GM18508 (cell line): ENCODE results near the gene CA5A.

ENCODE experiments used
- ATAC-seq: cut with Tn5 transposase; IDR thresholded peaks from one replicate; pipeline ENCODE4 v1.9.1; 2021; ENCODE audit warnings: moderate number of reproducible peaks; ENCODE audit not compliant: insufficient read depth, unreplicated experiment

The CA5A gene

GRCh38 chr16:87964049-87964659 is 27.8 kb upstream of the CA5A start:
- no peak for ATAC-seq

DNA sequence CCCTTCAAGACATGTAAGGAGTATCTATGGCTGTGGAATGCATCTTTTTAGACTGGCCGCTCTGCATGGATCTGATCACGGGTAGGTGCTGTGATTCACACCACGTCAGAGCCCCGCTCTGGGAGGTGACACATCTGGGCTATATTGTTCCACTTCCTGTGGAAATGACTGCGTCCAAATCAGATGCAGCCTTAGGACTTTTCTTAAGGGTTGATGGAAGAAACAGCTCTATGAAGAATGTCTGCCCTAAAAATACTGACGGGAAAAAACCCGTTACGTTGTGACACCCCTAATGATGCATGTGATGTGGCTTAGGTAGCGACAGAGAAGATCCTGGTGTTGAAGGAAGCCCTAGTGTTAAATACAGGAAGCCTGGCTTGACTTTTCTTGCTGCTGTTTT is 27.1 kb upstream of the CA5A start:
- no peak for ATAC-seq

- no peak for ATAC-seq
Measured at GRCh38 chr16:87961623-87962022, 25.3 kb upstream of the CA5A start.

DNA sequence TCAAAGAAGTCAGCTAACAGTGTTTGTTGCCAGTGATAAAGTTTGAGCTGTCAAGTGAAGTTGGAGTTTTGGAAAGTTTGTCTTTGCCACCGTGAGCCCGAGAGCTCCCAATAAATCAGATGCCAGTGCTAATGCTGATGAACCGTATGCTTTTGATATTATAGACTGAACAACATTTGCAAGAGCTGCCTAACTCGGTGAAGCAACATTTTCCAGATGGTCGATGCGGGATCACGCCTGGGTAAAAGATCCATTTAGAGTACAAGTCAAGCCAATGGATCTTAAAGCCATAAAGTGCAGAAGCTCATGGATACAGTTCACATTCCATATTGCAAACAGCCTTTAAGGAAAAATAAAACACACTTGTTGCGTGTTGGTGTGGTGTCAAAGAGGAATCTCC is 24.5 kb upstream of the CA5A start:
- ATAC-seq, result no peak

- ATAC-seq, result no peak
Measured at GRCh38 chr16:87960296-87960695, 24.0 kb upstream of the CA5A start.

DNA sequence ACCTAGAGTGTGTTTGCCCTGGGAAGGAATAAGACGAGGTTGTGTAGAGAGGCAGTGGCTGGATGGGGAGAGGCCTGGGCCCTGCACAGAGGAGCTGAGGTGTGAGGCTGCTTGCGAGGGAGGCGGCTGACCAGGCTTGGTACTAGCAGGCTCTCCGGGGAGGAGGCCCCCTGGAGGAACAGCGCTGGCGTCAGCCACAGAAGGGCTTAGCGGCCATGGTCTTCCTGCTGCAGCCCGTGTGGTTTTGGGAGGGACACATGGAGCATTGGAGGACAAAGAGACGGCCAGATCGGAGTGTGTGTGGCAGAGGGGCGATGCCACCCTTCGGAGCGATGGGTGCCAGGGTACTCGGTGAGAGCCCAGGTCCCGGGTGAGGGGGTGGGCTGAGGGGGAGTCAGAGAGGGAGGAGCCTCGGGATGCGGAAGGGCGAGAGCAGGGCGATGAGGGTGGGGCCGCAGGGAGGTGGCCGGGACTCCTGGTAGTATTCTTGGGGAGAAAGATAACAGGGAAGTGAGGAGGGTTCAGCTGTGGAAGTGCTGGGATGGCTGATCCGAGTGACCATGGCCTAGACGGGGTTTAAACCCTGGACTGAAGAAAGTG is 23.2 kb upstream of the CA5A start:
- no peak for ATAC-seq

DNA sequence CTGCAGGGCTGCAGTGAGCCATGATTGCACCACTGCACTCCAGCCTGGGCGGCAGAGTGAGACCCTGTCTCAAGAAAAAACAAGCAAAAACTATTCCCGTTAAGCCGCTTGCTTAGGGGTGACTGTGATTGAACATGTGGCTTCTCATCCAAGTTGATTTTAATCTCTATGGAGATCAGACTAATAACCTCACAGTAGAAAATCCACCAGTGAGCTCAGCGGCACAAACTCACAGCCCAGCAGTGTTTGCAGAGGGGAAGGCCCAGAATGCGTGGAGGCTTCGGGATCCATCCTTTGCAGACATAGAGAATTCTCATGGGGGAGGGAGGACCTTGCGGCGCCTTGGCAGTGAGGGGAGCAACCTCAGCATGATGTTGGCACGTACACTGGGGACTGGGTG is 22.3 kb upstream of the CA5A start:
- ATAC-seq, result no peak

GRCh38 chr16:87957296-87958094 is 21.2 kb upstream of the CA5A start:
- ATAC-seq, result no peak

GRCh38 chr16:87956365-87957231 is 20.3 kb upstream of the CA5A start:
- no peak for ATAC-seq

DNA sequence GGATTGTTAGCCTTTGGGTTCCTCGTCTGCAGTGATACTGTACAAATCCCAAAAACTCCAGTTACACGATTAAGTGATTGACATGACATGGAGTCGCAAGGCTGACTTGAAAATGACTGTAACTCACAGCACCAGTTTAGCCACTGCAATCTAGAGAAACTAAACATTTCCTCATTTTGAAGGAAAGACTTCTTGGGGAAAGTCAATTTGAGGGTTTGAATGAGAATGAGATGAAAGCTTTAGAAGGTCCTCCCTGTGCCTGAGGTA is 19.7 kb upstream of the CA5A start:
- ATAC-seq, result no peak

DNA sequence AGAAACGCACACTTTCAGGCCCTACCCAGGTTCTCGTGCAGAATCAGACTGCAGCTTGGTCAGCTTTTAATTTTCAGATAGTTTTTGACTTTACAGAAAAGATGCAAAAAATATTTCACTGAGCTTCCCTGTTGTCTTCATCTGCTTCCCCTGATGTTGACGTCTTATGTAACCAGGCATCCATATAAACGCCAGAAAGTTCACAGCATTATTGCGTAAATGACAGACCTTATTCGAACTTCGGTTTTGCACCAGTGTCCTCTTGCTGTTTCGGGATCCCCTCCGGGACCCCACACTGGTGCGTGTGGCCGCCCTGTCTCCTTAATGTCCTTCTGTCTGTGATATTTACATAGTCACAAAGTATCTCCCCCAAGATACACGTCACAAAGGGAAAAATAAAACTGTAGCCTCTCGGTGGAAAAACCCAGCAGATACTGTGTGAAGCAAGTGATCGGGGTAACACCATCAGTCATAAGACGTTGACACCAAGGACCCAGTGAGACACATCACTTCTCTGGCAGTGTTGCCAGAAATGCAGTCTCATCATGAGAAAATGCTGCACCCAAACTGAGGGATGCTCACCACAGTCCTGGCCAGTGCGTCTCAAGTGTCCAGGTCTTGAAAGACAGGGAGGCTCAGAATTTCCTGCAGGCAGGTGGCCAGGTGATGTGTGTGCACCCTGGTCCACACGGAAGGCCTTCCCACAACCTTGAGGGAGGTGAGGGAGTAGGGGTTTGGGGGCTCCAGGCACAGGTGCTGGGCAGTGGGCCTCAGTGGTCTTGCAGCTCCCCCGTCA is 19.2 kb upstream of the CA5A start:
- ATAC-seq, result no peak

GRCh38 chr16:87954826-87955225 is 18.5 kb upstream of the CA5A start:
- ATAC-seq, result no peak

GRCh38 chr16:87954361-87954760 is 18.0 kb upstream of the CA5A start:
- no peak for ATAC-seq

- ATAC-seq, result no peak
Measured at GRCh38 chr16:87953308-87954215, 17.2 kb upstream of the CA5A start.

DNA sequence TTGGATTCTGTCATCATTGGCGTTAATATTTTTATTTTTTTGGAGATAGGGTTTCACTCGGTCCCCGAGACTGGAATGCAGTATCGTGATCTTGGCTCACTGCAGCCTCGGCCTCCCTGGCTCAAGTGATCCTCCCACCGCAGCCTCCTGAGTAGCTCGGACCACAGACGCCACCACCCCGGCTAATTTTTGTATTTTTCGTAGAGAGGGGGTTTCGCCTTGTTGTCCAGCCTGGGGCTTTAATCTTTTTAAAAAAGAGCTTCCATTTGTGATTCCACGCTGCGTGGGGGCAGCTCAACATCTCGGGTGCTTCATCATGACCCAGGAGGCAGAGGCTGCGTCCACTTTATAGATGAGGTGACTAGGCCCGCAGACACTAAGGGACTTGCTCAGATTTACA is 16.4 kb upstream of the CA5A start:
- ATAC-seq, result no peak

DNA sequence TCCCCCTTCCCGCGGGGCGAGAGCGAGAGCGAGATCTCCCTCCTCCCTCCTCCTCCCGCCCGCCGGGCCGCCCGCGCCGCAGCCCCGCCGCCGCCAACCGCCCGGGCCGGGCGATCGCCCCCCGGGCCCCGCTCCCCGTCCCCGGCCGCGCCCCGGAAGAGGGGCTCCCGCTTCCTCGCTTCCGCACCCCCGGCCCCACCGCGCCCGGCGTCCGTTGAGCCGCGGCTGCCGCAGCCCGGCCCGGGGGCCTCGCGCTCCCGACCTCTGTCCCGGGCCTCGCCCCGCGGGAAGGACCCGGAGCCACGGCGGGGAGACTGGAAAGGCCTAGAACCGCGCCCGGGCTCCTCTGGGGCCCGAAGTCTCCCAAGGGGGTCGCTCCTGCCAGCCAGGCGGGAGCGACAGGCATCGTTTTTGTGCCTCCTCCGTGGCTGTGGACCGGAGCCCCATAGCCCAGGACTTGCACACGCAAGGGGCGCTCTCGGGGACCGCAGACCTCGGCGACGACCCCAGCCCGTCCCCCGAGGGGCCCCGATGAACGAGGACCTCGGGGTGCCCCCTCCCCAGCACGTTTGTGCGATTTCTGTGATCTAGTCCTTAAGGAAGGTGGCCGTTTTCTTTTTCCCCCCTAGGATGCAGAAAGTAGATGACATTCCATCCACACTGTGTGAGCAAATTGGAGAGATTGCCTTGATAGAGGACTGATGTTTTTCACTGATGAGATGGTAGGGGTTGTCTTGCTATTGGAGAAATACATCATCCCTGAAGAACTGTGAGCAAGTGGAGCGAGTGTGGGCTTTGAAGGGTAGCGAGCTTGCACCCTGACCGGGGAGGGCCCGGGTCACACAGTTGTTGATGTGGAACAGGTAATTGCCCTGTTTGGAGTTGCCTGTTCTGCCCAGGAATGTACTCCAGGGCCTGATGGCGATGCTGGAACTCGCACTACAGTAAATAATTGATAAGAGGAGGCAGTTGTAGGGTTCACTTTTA is 15.5 kb upstream of the CA5A start:
- no peak for ATAC-seq

DNA sequence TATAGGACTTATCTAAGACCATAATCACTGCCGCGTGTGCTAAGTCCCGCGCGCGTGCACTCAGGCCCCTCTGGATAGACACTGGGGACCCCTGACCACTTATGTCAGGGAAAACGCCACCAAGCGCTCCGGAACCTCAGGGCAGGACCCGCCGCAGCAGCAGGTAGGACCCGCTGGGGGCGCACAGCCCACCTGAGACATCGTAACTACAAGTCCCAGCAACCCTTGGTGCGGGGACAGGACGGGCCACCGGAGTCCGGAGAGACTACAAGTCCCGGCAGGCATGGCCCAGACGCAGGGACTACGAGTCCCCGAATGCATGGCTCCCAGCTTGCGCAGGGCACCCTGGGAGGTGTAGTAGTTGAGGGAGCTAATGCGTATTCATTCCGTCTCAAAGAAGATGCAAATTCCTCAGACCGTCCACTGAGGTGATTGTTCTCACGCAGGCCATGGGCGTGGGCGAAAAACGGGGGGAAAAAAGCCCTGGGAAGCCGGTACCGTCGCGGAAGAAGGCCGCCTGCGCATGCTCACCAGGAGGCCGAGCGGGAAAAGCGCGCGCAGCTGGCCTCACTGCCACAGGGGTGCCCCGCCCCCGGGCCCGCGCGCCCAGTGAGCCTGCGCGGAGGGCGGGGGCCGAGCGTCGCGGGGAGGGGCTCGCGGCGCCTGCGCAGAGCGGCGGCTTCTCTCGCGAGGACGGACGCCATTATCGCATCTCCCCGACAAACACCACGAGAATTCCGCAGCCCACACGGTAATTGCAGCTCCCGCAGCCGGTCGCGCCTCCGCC is 14.6 kb upstream of the CA5A start, which contains the start of gene BANP:
TSS of gene BANP (plus strand) at position 670 of the 787 bp plus-strand sequence. CDS start 23,682 bp downstream, outside the sequence.
- peak; percentile 83 for ATAC-seq
